RWPE2 (cell line): ENCODE data around the gene PXDC1.

Experiments used
- ATAC-seq: fragments of 200-7000 bp; cut with Tn5 transposase; 3 replicates; pipeline ENCODE4 v1.9.1; 2021; ENCODE audit warnings: low read depth
- DNase-seq: peaks from one replicate; pipeline ENCODE4 v3.0.0-alpha.2; 2020; ENCODE audit warnings: low spot score
- H3K27ac ChIP-seq: fragments of 450-650 bp; 2 replicates; pipeline ENCODE4 v1.5.1; 2017; ENCODE audit warnings: mild to moderate bottlenecking; ENCODE audit not compliant: poor library complexity, severe bottlenecking
- H3K27me3 ChIP-seq: fragments of 250-450 bp; sonication (Bioruptor Pico); 2 replicates; pipeline ENCODE4 v1.5.1; 2021; ENCODE audit warnings: mild to moderate bottlenecking, moderate library complexity; ENCODE audit not compliant: insufficient read depth, poor library complexity, severe bottlenecking
- H3K36me3 ChIP-seq: fragments of 250-450 bp; sonication (Bioruptor Pico); 2 replicates; pipeline ENCODE4 v1.5.1; 2020; ENCODE audit warnings: low read depth, mild to moderate bottlenecking, moderate library complexity
- H3K4me1 ChIP-seq: fragments of 250-450 bp; sonication (Bioruptor Pico); 2 replicates; pipeline ENCODE4 v1.5.1; 2021; ENCODE audit warnings: mild to moderate bottlenecking, moderate library complexity; ENCODE audit not compliant: insufficient read depth, poor library complexity, severe bottlenecking
- H3K4me3 ChIP-seq: fragments of 250-450 bp; sonication (Bioruptor Pico); 2 replicates; pipeline ENCODE4 v1.5.1; 2021; ENCODE audit warnings: mild to moderate bottlenecking, moderate library complexity; ENCODE audit not compliant: severe bottlenecking
- H3K9me3 ChIP-seq: fragments of 250-450 bp; sonication (Bioruptor Pico); 2 replicates; pipeline ENCODE4 v1.5.1; 2021; ENCODE audit warnings: mild to moderate bottlenecking, moderate library complexity; ENCODE audit not compliant: severe bottlenecking
- CTCF ChIP-seq: fragments of 450-650 bp; IDR thresholded peaks from one replicate; pipeline ENCODE4 v1.5.1; 2017; ENCODE audit warnings: mild to moderate bottlenecking, moderate library complexity; ENCODE audit not compliant: poor library complexity, severe bottlenecking

PXDC1 gene

GRCh38 chr6:3788408-3789017 lies 37.0 kb upstream of the PXDC1 start:
- Histone ChIP-seq H3K27ac (peak overlapping the region; percentile 90), H3K4me3 (no peak overlapping the region)

GRCh38 chr6:3786141-3786540 lies 34.6 kb upstream of the PXDC1 start:
- DNase-seq = no peak
- H3K4me1 ChIP-seq = peaks cover 33% of the 10 kb centered on the region
- H3K27me3 ChIP-seq = no peaks in the 10 kb centered on the region
- no peak for TF ChIP-seq CTCF
- no peak for ATAC-seq
- peak overlapping the region; percentile 90 for H3K27ac ChIP-seq
- no peaks in the 10 kb centered on the region for H3K36me3 ChIP-seq
- no peaks in the 10 kb centered on the region for H3K9me3 ChIP-seq
- H3K4me3 ChIP-seq = no peak overlapping the region

More at GRCh38 chr6:3788408-3789017, 37.0 kb upstream of the PXDC1 start:
- Histone ChIP-seq H3K27me3 (no peaks in the 10 kb centered on the region), H3K4me1 (peaks cover 30% of the 10 kb centered on the region), H3K9me3 (no peaks in the 10 kb centered on the region), H3K36me3 (no peaks in the 10 kb centered on the region)
- TF ChIP-seq CTCF = no peak
- ATAC-seq (no peak), DNase-seq (no peak)

GRCh38 chr6:3785745-3786098 lies 34.2 kb upstream of the PXDC1 start:
- Histone ChIP-seq H3K4me1 (peaks cover 33% of the 10 kb centered on the region), H3K27me3 (no peaks in the 10 kb centered on the region), H3K27ac (peak overlapping the region; percentile 90), H3K36me3 (no peaks in the 10 kb centered on the region), H3K4me3 (no peak overlapping the region), H3K9me3 (no peaks in the 10 kb centered on the region)
- DNase-seq (no peak), ATAC-seq (no peak)
- TF ChIP-seq CTCF = no peak

- no peak for TF ChIP-seq CTCF
- Histone ChIP-seq H3K36me3 (no peaks in the 10 kb centered on the region), H3K4me3 (no peak overlapping the region), H3K9me3 (no peaks in the 10 kb centered on the region), H3K27ac (peak overlapping the region; percentile 90), H3K27me3 (no peaks in the 10 kb centered on the region), H3K4me1 (peaks cover 33% of the 10 kb centered on the region)
- DNase-seq (no peak), ATAC-seq (no peak)
Observed at GRCh38 chr6:3784885-3785744, 33.6 kb upstream of the PXDC1 start.

GRCh38 chr6:3784423-3784822 lies 32.9 kb upstream of the PXDC1 start:
- no peaks in the 10 kb centered on the region for H3K36me3 ChIP-seq
- no peaks in the 10 kb centered on the region for H3K27me3 ChIP-seq
- peaks cover 30% of the 10 kb centered on the region for H3K4me1 ChIP-seq
- H3K9me3 ChIP-seq = no peaks in the 10 kb centered on the region
- ATAC-seq (no peak), DNase-seq (no peak)
- H3K27ac ChIP-seq = no peak overlapping the region
- TF ChIP-seq CTCF = no peak
- no peak overlapping the region for H3K4me3 ChIP-seq
